ENCODE results near the gene HNRNPM. TPM values are rescaled to one million over a fixed set of nuclear protein-coding genes. Genes with fewer than 3 reads are reported as not detected.

The HNRNPM gene
- total RNA-seq, 1 experiment from 2014 or later, result 298 TPM

DNA sequence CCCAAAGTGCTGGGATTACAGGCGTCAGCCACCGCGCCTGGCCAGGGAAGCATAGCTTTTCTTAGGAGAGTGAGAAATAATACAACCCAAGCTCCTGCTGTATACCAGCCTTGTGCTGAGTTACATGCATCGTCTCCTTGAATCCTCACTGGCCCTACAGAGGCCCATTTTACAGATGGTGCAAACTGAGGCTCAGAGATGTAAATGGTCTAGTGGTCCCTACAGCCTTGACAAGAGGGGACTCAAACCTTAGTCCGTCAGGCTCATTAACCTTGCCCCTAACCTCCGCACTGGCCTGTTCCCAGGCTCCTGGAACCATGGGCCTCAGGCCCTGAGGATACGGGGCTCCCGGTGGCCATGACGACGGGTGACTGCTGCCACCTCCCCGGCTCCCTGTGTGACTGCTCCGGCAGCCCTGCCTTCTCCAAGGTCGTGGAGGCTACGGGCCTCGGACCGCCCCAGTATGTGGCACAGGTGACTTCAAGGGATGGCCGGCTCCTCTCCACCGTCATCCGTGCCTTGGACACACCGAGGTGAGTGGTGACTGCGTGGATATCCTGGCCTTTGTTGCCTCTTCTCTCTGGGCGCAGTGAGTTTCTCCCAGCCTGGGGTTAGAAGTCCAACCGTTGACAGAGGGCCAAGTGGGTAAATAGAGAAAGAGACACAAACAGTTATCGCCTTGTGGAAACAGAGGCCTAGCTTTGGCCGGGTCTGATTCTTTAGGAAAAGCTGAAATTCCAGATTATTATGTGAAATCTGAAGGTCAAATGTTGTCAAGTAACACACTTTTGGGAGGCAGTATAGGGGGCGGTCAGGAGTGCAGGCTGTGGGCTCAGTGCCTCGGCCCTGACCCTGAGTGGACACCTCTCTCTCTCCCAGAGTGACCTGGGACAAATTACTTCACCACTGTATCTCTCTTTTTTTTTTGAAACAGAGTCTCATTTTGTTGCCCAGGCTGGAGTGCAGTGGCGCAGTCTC is 23.0 kb upstream of the HNRNPM start:
- ChIA-PET POLR2A (no interaction called here), RAD21 (ENCODE audit: low non-redundant PET in 1 of 2, low total read pairs in 2 of 2, uncharacterized antibody in 2 of 2, unreplicated experiment in 2 of 2) (interaction anchor here in 1 of 2 experiments (0.7 kb wide), 1 partner anchor 16 kb away, joined by 3 read pairs; no protein-coding TSS in a partner anchor), CTCF (no interaction called here)
- H3K27me3 ChIP-seq (ENCODE audit: insufficient read depth, low read length), result no peaks in the 10 kb centered on the region
- no peak overlapping the region for H3K9ac ChIP-seq (ENCODE audit: low read length)
- H3K4me2 ChIP-seq (ENCODE audit: low read length), result no peak overlapping the region
- TF ChIP-seq ZNF274 (IDR thresholded peaks at IDR 0.05; ENCODE audit: low read depth, low read length) (no peak), POLR2A (IDR thresholded peaks at IDR 0.05; ENCODE audit: borderline replicate concordance, extremely low read depth, insufficient read depth, insufficient read length) (no peak), SP1 (IDR thresholded peaks at IDR 0.05; ENCODE audit: low read depth) (no peak), EZH2 (IDR thresholded peaks at IDR 0.05) (no peak), FOSL1 (IDR thresholded peaks at IDR 0.05; ENCODE audit: low read depth) (no peak), SRF (IDR thresholded peaks at IDR 0.05; ENCODE audit: low read depth) (no peak), EZH2phosphoT487 (IDR thresholded peaks at IDR 0.05; ENCODE audit: borderline replicate concordance) (no peak), SIN3A (IDR thresholded peaks at IDR 0.05; ENCODE audit: low read depth) (no peak)
- TF ChIP-seq, protein P1, sequence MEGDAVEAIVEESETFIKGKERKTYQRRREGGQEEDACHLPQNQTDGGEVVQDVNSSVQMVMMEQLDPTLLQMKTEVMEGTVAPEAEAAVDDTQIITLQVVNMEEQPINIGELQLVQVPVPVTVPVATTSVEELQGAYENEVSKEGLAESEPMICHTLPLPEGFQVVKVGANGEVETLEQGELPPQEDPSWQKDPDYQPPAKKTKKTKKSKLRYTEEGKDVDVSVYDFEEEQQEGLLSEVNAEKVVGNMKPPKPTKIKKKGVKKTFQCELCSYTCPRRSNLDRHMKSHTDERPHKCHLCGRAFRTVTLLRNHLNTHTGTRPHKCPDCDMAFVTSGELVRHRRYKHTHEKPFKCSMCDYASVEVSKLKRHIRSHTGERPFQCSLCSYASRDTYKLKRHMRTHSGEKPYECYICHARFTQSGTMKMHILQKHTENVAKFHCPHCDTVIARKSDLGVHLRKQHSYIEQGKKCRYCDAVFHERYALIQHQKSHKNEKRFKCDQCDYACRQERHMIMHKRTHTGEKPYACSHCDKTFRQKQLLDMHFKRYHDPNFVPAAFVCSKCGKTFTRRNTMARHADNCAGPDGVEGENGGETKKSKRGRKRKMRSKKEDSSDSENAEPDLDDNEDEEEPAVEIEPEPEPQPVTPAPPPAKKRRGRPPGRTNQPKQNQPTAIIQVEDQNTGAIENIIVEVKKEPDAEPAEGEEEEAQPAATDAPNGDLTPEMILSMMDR (IDR thresholded peaks at IDR 0.05 in 2 of 3, conservative IDR thresholded peaks at IDR 0.05 in 1 of 3; ENCODE audit: borderline replicate concordance in 1 of 3, insufficient read depth in 1 of 3, low read depth in 2 of 3, low read length in 2 of 3), result no peak
- peaks cover 23 to 30% of the 10 kb centered on the region in 2 experiments for H3K4me1 ChIP-seq (ENCODE audit: control insufficient read depth in 1 of 2, insufficient read depth in 2 of 2, low read length in 2 of 2)
- intact Hi-C loops (cut with micrococcal nuclease), result no loop called here
- no peaks in the 10 kb centered on the region for H3K79me2 ChIP-seq (ENCODE audit: insufficient read depth, low read length)
- H3K27ac ChIP-seq (ENCODE audit: low read depth, low read length), result no peak overlapping the region
- H3K36me3 ChIP-seq (ENCODE audit: control insufficient read depth in 1 of 2, insufficient read depth in 2 of 2, low read length in 2 of 2), result no peaks in the 10 kb centered on the region
- no TSS peak for BruUV-seq (replicated peaks)
- DNase-seq (ENCODE audit: low read depth, low spot score) (no peak), ATAC-seq (no peak)
- no peaks in the 10 kb centered on the region for H4K20me1 ChIP-seq (ENCODE audit: insufficient read depth)
- H3K9me2 ChIP-seq (ENCODE audit: insufficient read depth), result no peaks in the 10 kb centered on the region
- H3K9me3 ChIP-seq (ENCODE audit: control insufficient read depth in 1 of 2, insufficient read depth in 1 of 2, low read depth in 1 of 2, low read length in 2 of 2), result no peaks in the 10 kb centered on the region
- H2AFZ ChIP-seq (ENCODE audit: low read depth, low read length, poor library complexity, severe bottlenecking), result no peak overlapping the region
- H3K4me3 ChIP-seq (replicated peaks in 1 of 2; ENCODE audit: low read depth in 1 of 2, low read length in 2 of 2), result no peak overlapping the region

Data from HCT116 (cell line).